OCI-LY3 (cell line): ENCODE measurements around the gene SHROOM4.

Experiments used
- H2AFZ ChIP-seq: fragments of 200-600, 300-600 bp; shearing (Covaris generic); 2 replicates; pipeline ENCODE4 v1.6.0; 2014; ENCODE audit warnings: antibody characterized with exemption, low read depth, low read length
- H3K27ac ChIP-seq: fragments of 200-600, 300-600 bp; sonication (generic); 2 replicates; pipeline ENCODE4 v1.5.1; 2014; ENCODE audit warnings: mild to moderate bottlenecking, low read length, moderate library complexity, mixed read lengths
- H3K27me3 ChIP-seq: fragments of 200-600, 300-600 bp; sonication (generic); 2 replicates; pipeline ENCODE4 v1.6.1; 2014; ENCODE audit warnings: low read depth, low read length, mixed read lengths
- H3K36me3 ChIP-seq: fragments of 200-600, 300-600 bp; sonication (generic); replicated peaks from 2 replicates; pipeline ENCODE3; 2014; ENCODE audit warnings: low read depth, low read length, mixed read lengths
- H3K4me1 ChIP-seq: fragments of 300-600, 200-600 bp; sonication (generic); 2 replicates; pipeline ENCODE4 v1.6.1; 2014; ENCODE audit warnings: low read length, mixed read lengths
- H3K4me2 ChIP-seq: fragments of 200-600, 300-600 bp; sonication (generic); 2 replicates; pipeline ENCODE4 v1.6.1; 2014; ENCODE audit warnings: low read length, mixed read lengths
- H3K4me3 ChIP-seq: fragments of 300-600, 200-600 bp; sonication (generic); 2 replicates; pipeline ENCODE4 v1.5.1; 2014; ENCODE audit warnings: antibody characterized with exemption, mild to moderate bottlenecking, low read length, moderate library complexity
- H3K79me2 ChIP-seq: fragments of 300-600, 200-600 bp; shearing (Covaris generic); 2 replicates; pipeline ENCODE4 v1.6.1; 2014; ENCODE audit warnings: mild to moderate bottlenecking, low read length, mixed read lengths
- H3K9ac ChIP-seq: fragments of 300-600, 200-600 bp; shearing (Covaris generic); 2 replicates; pipeline ENCODE4 v1.6.0; 2014; ENCODE audit warnings: mild to moderate bottlenecking, low read length, moderate library complexity
- H3K9me3 ChIP-seq: fragments of 200-600, 300-600 bp; shearing (Covaris generic); 2 replicates; pipeline ENCODE4 v1.6.1; 2014; ENCODE audit warnings: low read length, mixed read lengths; ENCODE audit not compliant: insufficient read depth
- H4K20me1 ChIP-seq: fragments of 200-600, 300-600 bp; sonication (generic); 2 replicates; pipeline ENCODE4 v1.6.1; 2016; ENCODE audit warnings: low read length, mixed read lengths; ENCODE audit not compliant: insufficient read depth
- EZH2phosphoT487 ChIP-seq: fragments of 200-600 bp; shearing (Covaris generic); IDR thresholded peaks from 2 replicates; pipeline ENCODE4 v1.6.1; 2018; ENCODE audit warnings: antibody characterized with exemption, mixed run types, low read depth
- TF ChIP-seq, protein P1 (sequence below): fragments of 200-600, 300-600 bp; sonication (generic); IDR thresholded peaks from 2 replicates; pipeline ENCODE4 v1.5.1; 2014; ENCODE audit warnings: antibody characterized with exemption, low read length, low read depth

The SHROOM4 gene

DNA sequence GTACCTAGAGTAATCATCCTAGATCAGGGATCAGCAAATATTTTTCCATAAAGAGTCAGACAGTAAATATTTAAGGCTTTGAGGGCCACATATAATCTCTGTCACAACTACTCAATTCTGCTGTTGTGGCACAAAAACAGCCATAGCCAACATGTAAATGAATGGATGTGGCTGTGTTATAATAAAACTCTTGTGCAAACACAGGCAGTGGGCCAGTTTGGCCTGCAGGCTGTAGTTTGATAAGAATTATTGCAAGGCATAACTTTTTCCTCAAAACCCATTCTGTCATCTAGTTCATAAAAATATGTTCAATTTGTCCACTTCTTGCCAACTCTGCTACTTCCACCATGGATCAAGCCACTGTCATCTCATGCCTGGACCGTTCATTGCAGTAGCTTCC is 39.4 kb upstream of the SHROOM4 start:
- Histone ChIP-seq H3K27ac (no peak overlapping the region), H3K9ac (no peak overlapping the region), H3K27me3 (no peaks in the 10 kb centered on the region), H3K4me1 (no peaks in the 10 kb centered on the region), H4K20me1 (no peaks in the 10 kb centered on the region), H2AFZ (no peak overlapping the region), H3K79me2 (no peaks in the 10 kb centered on the region), H3K9me3 (no peaks in the 10 kb centered on the region), H3K4me3 (no peak overlapping the region), H3K4me2 (no peak overlapping the region), H3K36me3 (no peaks in the 10 kb centered on the region)
- TF ChIP-seq, protein P1, sequence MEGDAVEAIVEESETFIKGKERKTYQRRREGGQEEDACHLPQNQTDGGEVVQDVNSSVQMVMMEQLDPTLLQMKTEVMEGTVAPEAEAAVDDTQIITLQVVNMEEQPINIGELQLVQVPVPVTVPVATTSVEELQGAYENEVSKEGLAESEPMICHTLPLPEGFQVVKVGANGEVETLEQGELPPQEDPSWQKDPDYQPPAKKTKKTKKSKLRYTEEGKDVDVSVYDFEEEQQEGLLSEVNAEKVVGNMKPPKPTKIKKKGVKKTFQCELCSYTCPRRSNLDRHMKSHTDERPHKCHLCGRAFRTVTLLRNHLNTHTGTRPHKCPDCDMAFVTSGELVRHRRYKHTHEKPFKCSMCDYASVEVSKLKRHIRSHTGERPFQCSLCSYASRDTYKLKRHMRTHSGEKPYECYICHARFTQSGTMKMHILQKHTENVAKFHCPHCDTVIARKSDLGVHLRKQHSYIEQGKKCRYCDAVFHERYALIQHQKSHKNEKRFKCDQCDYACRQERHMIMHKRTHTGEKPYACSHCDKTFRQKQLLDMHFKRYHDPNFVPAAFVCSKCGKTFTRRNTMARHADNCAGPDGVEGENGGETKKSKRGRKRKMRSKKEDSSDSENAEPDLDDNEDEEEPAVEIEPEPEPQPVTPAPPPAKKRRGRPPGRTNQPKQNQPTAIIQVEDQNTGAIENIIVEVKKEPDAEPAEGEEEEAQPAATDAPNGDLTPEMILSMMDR, result no peak
- no peak for TF ChIP-seq EZH2phosphoT487

DNA sequence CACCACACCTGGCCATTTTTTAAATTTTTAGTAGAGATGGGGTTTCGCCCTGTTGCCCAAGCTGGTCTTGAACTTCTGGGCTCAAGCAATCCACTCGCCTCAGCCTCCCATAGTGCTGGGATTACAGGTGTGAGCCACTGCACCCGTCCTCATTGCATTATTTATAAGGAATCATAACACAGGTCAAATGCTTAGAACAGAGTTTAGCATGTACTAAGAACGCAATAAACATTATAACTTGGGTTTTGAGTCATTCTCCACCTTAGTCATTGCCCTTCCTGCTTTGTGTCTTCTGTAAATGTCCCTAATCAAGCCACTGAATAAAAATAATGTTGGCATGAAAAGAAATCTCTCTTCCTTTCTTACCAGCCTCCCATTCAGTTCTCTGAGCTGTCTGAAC is 38.5 kb upstream of the SHROOM4 start:
- no peak for TF ChIP-seq EZH2phosphoT487
- TF ChIP-seq, protein P1, result no peak
- H3K9ac ChIP-seq, result no peak overlapping the region
- no peak overlapping the region for H3K27ac ChIP-seq
- H4K20me1 ChIP-seq, result no peaks in the 10 kb centered on the region
- H3K79me2 ChIP-seq, result no peaks in the 10 kb centered on the region
- H3K4me1 ChIP-seq, result no peaks in the 10 kb centered on the region
- H3K36me3 ChIP-seq, result no peaks in the 10 kb centered on the region
- H3K4me3 ChIP-seq, result no peak overlapping the region
- no peak overlapping the region for H2AFZ ChIP-seq
- no peaks in the 10 kb centered on the region for H3K9me3 ChIP-seq
- H3K4me2 ChIP-seq, result no peak overlapping the region
- H3K27me3 ChIP-seq, result no peaks in the 10 kb centered on the region

DNA sequence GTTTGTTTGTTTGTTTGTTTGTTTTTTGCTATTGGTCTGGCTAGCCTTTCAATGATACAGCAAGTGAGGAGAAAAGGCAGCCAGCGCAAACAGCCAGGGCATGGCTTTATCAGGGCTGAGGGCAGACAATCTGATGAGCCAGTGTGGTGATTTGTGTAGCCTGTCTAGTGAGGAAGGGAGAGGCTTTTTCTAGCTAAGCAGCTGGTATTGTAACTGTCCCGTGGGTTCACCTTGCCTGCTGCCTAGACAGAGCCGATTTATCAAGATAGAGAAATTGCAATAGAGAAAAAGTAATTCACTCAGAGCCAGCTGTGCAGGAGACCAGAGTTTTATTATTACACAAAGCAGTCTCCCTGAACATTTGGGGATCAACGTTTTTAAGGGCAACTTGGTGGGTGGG is 28.2 kb upstream of the SHROOM4 start:
- H3K36me3 ChIP-seq, result no peaks in the 10 kb centered on the region
- no peak overlapping the region for H3K4me3 ChIP-seq
- no peaks in the 10 kb centered on the region for H3K79me2 ChIP-seq
- no peaks in the 10 kb centered on the region for H3K4me1 ChIP-seq
- H4K20me1 ChIP-seq, result no peaks in the 10 kb centered on the region
- H3K4me2 ChIP-seq, result no peak overlapping the region
- no peak overlapping the region for H3K9ac ChIP-seq
- H2AFZ ChIP-seq, result no peak overlapping the region
- H3K27me3 ChIP-seq, result no peaks in the 10 kb centered on the region
- H3K27ac ChIP-seq, result no peak overlapping the region
- TF ChIP-seq, protein P1, result no peak
- TF ChIP-seq EZH2phosphoT487, result no peak
- H3K9me3 ChIP-seq, result no peaks in the 10 kb centered on the region

DNA sequence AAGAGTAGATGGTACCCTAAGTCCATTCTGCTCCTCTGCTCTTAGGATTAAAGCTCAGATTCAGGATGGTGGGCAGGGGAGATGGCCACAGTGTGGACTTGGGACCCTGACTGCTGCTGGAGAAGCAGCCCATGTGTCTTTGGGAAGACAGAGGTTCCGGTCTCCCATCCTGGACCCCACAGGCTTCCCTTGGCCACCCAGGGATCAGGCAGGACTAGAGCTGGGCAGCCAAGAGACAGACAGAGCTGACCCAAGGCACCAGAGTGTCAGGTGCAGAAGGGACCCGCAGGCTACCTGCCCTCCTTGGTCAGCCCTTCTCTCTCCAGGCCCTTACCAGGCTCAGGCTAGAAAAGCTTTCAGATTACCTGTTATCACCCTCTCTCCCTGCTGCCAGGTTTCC is 25.7 kb upstream of the SHROOM4 start:
- H4K20me1 ChIP-seq, result no peaks in the 10 kb centered on the region
- H2AFZ ChIP-seq, result no peak overlapping the region
- H3K4me2 ChIP-seq, result no peak overlapping the region
- no peaks in the 10 kb centered on the region for H3K27me3 ChIP-seq
- H3K4me1 ChIP-seq, result no peaks in the 10 kb centered on the region
- no peak overlapping the region for H3K9ac ChIP-seq
- no peak overlapping the region for H3K4me3 ChIP-seq
- H3K79me2 ChIP-seq, result no peaks in the 10 kb centered on the region
- TF ChIP-seq, protein P1, result no peak
- TF ChIP-seq EZH2phosphoT487, result no peak
- H3K27ac ChIP-seq, result no peak overlapping the region
- no peaks in the 10 kb centered on the region for H3K36me3 ChIP-seq
- no peaks in the 10 kb centered on the region for H3K9me3 ChIP-seq
